ENCODE results near the gene FBRS. TPM values are rescaled to one million over a fixed set of nuclear protein-coding genes. Genes with fewer than 3 reads are reported as not detected.

Gene FBRS
- total and polyA plus RNA-seq, 2 donors (not counting 1 experiment from before 2014, with no cell fraction given) = 5.5 to 20.8 TPM

- H3K4me3 ChIP-seq (replicated peaks in 1 of 4; ENCODE audit: control extremely low read depth in 1 of 4, insufficient read depth in 1 of 4, low read depth in 3 of 4, low read length in 4 of 4) = no peak overlapping the region
- no peaks in the 10 kb centered on the region for H4K20me1 ChIP-seq (ENCODE audit: control insufficient read depth, extremely low read depth, insufficient read depth, low read length)
- H3K27ac ChIP-seq (ENCODE audit: insufficient read depth, low read length) = no peak overlapping the region
- no peak for DNase-seq (ENCODE audit: low read depth in 2 of 2)
- H3K9me3 ChIP-seq (ENCODE audit: control insufficient read depth, insufficient read depth, low read depth, low read length) = no peaks in the 10 kb centered on the region
- H3K4me1 ChIP-seq (ENCODE audit: control insufficient read depth, extremely low read depth, insufficient read depth, low read length) = peaks cover 9% of the 10 kb centered on the region
- no peaks in the 10 kb centered on the region for H3K27me3 ChIP-seq (ENCODE audit: control insufficient read depth, insufficient read depth, low read length)
- H3K79me2 ChIP-seq (ENCODE audit: control insufficient read depth, insufficient read depth, low read length) = peaks cover 46% of the 10 kb centered on the region
- no peak overlapping the region for H3K9ac ChIP-seq (ENCODE audit: insufficient read depth, low read length)
- peaks cover 57% of the 10 kb centered on the region for H3K36me3 ChIP-seq (ENCODE audit: control insufficient read depth, insufficient read depth, low read length)
- TF ChIP-seq, protein P1, sequence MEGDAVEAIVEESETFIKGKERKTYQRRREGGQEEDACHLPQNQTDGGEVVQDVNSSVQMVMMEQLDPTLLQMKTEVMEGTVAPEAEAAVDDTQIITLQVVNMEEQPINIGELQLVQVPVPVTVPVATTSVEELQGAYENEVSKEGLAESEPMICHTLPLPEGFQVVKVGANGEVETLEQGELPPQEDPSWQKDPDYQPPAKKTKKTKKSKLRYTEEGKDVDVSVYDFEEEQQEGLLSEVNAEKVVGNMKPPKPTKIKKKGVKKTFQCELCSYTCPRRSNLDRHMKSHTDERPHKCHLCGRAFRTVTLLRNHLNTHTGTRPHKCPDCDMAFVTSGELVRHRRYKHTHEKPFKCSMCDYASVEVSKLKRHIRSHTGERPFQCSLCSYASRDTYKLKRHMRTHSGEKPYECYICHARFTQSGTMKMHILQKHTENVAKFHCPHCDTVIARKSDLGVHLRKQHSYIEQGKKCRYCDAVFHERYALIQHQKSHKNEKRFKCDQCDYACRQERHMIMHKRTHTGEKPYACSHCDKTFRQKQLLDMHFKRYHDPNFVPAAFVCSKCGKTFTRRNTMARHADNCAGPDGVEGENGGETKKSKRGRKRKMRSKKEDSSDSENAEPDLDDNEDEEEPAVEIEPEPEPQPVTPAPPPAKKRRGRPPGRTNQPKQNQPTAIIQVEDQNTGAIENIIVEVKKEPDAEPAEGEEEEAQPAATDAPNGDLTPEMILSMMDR (conservative IDR thresholded peaks at IDR 0.05 in 1 of 2, IDR thresholded peaks at IDR 0.05 in 1 of 2; ENCODE audit: low read depth in 1 of 2, low read length in 2 of 2) = no peak
- no peak for TF ChIP-seq EZH2 (IDR thresholded peaks at IDR 0.05; ENCODE audit: low read length, missing control alignments)
- H2AFZ ChIP-seq (ENCODE audit: low read length) = no peak overlapping the region
- no peak overlapping the region for H3K4me2 ChIP-seq (ENCODE audit: extremely low read depth, insufficient read depth, low read length)
These were observed 7.1 kb downstream of the FBRS start for GRCh38 chr16:30665155-30665829.

GRCh38 chr16:30665830-30666190 lies 7.6 kb downstream of the FBRS start:
- H3K79me2 ChIP-seq (ENCODE audit: control insufficient read depth, insufficient read depth, low read length) = peaks cover 41% of the 10 kb centered on the region
- H3K9me3 ChIP-seq (ENCODE audit: control insufficient read depth, insufficient read depth, low read depth, low read length) = no peaks in the 10 kb centered on the region
- H4K20me1 ChIP-seq (ENCODE audit: control insufficient read depth, extremely low read depth, insufficient read depth, low read length) = no peaks in the 10 kb centered on the region
- H3K4me1 ChIP-seq (ENCODE audit: control insufficient read depth, extremely low read depth, insufficient read depth, low read length) = peaks cover 6% of the 10 kb centered on the region
- no peak overlapping the region for H2AFZ ChIP-seq (ENCODE audit: low read length)
- DNase-seq (ENCODE audit: low read depth in 2 of 2) = no peak
- no peak for TF ChIP-seq EZH2 (IDR thresholded peaks at IDR 0.05; ENCODE audit: low read length, missing control alignments)
- TF ChIP-seq, protein P1 (conservative IDR thresholded peaks at IDR 0.05 in 1 of 2, IDR thresholded peaks at IDR 0.05 in 1 of 2; ENCODE audit: low read depth in 1 of 2, low read length in 2 of 2) = no peak
- no peaks in the 10 kb centered on the region for H3K27me3 ChIP-seq (ENCODE audit: control insufficient read depth, insufficient read depth, low read length)
- peaks cover 57% of the 10 kb centered on the region for H3K36me3 ChIP-seq (ENCODE audit: control insufficient read depth, insufficient read depth, low read length)
- H3K9ac ChIP-seq (ENCODE audit: insufficient read depth, low read length) = no peak overlapping the region
- H3K27ac ChIP-seq (ENCODE audit: insufficient read depth, low read length) = no peak overlapping the region
- no peak overlapping the region for H3K4me2 ChIP-seq (ENCODE audit: extremely low read depth, insufficient read depth, low read length)
- H3K4me3 ChIP-seq (replicated peaks in 1 of 4; ENCODE audit: control extremely low read depth in 1 of 4, insufficient read depth in 1 of 4, low read depth in 3 of 4, low read length in 4 of 4) = no peak overlapping the region

DNA sequence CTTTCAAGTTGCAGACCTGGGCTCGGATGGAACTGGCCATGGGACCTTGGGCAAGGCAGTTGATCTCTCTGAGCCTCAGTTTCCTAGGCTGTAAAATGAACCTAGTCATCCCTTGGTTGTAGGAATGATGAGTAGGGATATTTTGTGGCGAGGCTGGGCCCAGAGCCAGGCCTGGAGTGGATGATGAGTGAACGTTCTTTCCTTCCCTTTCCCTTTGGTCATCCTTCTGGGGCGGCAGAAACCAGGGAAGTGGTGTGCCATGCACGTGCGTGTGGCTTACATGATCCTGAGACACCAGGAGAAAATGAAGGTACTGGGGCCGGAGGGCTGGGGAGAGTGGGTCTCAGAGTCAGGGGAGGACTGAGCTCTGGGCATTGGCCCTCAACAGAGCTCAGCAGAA lies 8.4 kb downstream of the FBRS start:
- DNase-seq (ENCODE audit: low read depth in 2 of 2) = peak in 1 of 2 donors; percentile 57
- TF ChIP-seq, protein P1 (conservative IDR thresholded peaks at IDR 0.05 in 1 of 2, IDR thresholded peaks at IDR 0.05 in 1 of 2; ENCODE audit: low read depth in 1 of 2, low read length in 2 of 2) = no peak
- no peak for TF ChIP-seq EZH2 (IDR thresholded peaks at IDR 0.05; ENCODE audit: low read length, missing control alignments)
- Histone ChIP-seq H3K27ac (ENCODE audit: insufficient read depth, low read length) (no peak overlapping the region), H3K4me3 (replicated peaks in 1 of 4; ENCODE audit: control extremely low read depth in 1 of 4, insufficient read depth in 1 of 4, low read depth in 3 of 4, low read length in 4 of 4) (no peak overlapping the region), H3K27me3 (ENCODE audit: control insufficient read depth, insufficient read depth, low read length) (no peaks in the 10 kb centered on the region), H3K9me3 (ENCODE audit: control insufficient read depth, insufficient read depth, low read depth, low read length) (no peaks in the 10 kb centered on the region), H3K36me3 (ENCODE audit: control insufficient read depth, insufficient read depth, low read length) (peaks cover 50% of the 10 kb centered on the region), H3K9ac (ENCODE audit: insufficient read depth, low read length) (no peak overlapping the region), H2AFZ (ENCODE audit: low read length) (no peak overlapping the region), H4K20me1 (ENCODE audit: control insufficient read depth, extremely low read depth, insufficient read depth, low read length) (no peaks in the 10 kb centered on the region), H3K79me2 (ENCODE audit: control insufficient read depth, insufficient read depth, low read length) (peaks cover 32% of the 10 kb centered on the region), H3K4me2 (ENCODE audit: extremely low read depth, insufficient read depth, low read length) (no peak overlapping the region), H3K4me1 (ENCODE audit: control insufficient read depth, extremely low read depth, insufficient read depth, low read length) (no peaks in the 10 kb centered on the region)

All from fibroblast of lung (primary cell).